NCI-H446 treated with DMSO at 0.1 percent for 48 hours (cell line): ENCODE data around the gene RFLNA.

Experiments used
- DNase-seq: peaks from one replicate; lab custom pipeline; 2025; lab: John Stamatoyannopoulos, UW

The RFLNA gene

DNA sequence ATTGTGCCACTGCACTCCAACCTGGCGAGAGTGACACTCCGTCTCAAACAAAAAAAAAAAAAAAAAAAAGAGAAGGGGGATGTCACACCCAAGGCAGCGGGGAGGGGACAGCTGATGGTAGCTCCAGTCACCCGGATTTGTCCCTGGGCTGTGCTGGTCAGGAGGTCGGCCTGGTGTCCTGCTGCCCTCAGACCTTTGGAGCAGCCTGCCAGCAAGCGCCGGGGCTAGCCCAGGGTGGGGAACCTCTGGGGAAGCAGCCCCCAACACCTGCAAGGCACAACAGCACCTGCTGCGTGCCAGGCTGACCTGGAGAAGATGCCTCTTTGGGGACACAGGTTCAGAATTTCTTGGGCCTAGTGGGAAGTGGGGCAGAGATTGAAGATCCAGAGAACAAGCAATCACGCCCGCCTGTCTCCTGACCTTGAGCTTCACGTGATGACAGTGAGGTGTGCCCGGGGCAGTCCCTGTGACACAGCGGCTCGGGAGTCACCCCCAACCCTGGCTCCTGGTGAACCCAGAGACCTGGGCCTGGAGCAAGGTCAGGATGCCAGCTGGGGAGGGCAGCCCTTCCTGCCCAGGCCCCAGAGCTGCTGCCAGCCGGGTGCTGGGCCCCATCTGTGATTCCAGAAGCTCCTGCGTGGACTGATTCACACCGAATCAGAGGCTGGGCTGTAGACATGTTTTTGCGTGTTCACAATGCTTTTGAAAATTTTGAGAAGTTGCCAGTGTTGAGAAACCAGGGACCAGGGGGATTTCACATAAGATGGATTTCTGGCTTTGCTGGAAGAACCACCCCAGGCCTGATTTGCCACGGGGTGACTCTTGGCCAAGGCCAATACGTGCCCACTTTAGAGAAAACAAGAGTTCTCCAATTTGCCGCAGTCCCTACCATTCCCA, 66.4 kb downstream of the RFLNA start:
- no peak for DNase-seq

DNA sequence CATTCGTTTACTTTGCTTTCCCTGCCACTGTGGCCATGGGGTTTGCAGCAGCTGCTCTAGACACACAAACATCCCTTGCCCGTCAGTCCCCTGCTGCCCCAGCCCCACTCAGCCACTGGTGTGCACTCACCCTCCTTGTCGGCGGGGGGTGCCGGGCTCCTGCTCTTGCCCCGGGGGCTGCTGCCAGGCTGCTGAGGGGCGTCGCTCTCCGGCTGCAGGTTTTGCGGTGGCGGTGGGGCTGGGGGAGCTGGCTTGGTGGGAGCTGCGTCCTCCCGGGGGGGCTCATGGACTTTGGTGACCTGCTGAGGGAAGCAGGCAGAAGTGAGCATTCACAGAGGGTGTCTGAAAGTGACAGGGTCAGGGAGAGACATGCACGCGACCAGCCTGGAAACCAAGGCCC, 67.1 kb downstream of the RFLNA start:
- DNase-seq, result no peak

- DNase-seq, result no peak
Observed at GRCh38 chr12:124363353-124363965, 68.6 kb downstream of the RFLNA start.

- no peak for DNase-seq
Observed at GRCh38 chr12:124364543-124364942, 69.7 kb downstream of the RFLNA start.
